GM18499 (cell line): Measurements from ENCODE around the gene PTS.

ENCODE experiments used
- ATAC-seq: cut with Tn5 transposase; IDR thresholded peaks from one replicate; pipeline ENCODE4 v1.9.1; 2021; ENCODE audit warnings: moderate number of reproducible peaks; ENCODE audit not compliant: insufficient read depth, unreplicated experiment

Gene PTS

GRCh38 chr11:112219476-112220232 lies 6.6 kb upstream of the PTS start:
- peak; percentile 86 for ATAC-seq

GRCh38 chr11:112221274-112221835 lies 4.9 kb upstream of the PTS start:
- ATAC-seq: no peak

- ATAC-seq: no peak
Measured at GRCh38 chr11:112222303-112222702, 3.9 kb upstream of the PTS start.

DNA sequence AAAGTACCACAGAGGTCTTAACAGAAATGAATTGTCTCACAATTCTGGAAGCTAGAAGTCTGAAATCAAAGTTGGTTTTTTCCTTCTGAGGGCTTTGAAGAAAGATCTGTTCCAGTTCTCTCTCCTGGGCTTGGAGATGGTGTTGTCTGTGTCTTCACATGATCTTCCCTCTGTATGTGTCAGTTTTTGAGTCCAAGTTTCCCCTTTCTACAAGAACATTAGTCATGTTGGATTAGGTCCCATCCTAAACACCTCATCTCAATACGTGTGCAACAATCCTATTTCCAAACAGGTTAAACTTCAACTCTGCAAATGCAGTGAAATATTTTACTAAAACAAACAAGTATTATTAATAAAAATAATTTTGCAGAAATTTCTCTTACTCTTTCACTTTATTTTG lies 3.1 kb upstream of the PTS start:
- no peak for ATAC-seq

DNA sequence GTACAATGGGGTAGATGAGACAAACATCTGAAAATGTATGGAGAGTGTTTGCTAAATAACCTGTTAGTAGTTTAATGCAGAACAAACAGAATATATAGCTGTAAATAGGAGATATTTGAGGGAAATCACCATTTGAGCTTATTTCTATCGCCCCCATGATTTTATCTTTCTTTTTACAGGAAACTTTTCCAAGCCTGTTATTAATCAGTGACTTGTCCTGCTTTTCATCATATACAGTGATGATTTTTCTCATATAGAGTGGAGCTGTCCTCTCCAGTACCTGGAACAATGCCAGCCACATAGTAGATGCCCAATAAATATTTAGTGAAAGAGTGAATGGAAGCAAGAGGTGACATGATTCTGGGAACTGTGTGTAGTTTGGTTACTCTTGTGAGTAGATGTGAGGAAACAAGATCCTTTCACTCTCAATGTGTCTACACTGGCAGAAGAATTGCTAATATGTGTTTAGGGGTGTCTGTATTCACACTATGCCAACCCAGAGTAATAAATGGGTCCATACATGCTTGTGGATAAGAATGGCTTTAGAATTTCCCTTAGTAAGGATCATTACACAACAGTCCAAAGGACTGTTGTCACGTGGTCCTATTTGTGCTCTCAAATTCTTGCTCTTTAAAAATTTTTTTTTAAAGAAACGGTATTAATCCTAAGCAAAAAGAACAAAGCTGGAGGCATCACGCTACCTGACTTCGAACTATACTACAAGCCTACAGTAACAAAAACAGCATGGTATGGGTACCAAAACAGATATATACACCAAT lies 2.3 kb upstream of the PTS start:
- ATAC-seq: no peak

GRCh38 chr11:112225753-112226061 lies 521 bp upstream of the PTS start:
- no peak for ATAC-seq

DNA sequence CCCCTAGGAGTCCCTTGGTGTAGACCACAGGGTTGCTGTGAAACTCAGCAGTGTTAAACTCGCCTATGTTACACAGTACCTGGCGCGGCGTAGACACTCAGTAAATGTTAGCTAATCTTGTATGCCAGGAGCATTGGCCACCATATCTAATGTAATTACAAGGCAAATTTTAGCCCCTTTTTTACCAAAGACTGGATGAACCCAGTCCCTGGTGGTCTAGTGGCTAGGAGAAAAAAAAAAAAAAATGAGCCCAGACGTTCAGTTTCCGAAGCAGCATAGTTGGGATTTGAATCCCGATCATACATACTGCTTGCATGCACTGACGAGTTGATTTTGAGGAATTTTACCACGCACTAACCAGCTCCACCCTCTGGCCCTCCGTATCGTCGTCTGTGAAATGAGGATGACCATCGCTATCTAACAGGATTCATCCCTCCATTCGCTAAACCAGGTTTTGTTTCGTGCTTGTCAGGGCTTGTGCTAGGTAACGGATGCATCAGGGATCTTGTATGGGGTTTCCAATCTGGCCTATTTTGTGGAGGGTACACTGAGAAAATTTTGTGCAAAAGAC lies 688 bp downstream of the PTS start:
- ATAC-seq: no peak

DNA sequence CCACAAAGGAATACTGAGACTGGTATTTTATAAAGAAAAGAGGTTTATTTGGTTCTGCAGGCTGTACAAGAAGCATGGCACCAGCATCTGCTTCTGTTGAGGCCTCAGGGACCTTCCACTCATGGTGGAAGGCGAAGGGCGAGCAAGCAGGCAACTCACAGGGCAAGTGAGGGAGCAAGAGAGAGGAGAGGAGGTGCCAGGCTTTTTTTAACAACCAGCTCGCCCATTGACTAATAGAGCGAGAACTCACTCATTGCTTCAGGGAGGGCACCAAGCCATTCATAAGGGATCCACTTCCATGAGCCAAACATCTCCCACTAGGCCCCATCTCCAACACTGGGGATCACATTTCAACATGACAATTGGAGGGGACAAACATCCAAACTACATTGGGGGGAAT lies 1.2 kb downstream of the PTS start:
- ATAC-seq: no peak

DNA sequence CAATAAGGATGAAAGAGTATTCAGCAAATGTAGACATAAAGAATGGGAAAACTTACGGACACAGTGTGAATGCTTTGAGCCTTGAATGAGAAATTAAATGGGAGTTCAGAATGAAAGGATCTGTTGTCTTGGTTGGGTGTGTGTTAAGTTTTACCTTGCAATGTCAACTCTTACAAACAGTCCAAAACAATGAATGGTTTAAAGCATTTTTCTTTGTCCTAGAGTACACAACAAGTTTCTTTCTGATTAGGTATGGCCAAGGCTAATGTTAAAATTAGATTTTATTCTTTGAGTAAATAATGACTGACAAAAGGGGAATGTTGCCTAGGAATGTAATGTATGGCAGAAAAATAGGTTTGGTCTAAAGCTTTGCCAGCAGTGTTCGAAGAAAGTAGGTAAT lies 2.5 kb downstream of the PTS start:
- ATAC-seq: no peak

DNA sequence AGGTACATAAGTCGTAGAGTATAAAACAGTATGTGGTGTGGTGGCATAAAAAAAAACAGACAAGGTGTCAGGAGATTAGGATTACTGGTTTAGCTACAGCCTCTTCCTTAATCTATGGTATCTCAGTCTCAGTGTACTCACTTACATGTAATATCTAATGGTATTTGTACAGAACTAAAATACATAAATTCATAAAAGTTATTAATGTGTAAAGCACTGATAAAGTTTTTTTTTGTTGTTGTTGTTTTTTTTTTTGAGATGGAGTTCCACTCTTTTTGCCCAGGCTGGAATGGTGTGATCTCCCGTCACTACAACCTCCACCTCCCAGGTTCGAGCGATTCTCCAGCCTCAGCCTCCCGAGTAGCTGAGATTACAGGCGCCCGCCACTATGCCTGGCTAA lies 2.9 kb downstream of the PTS start:
- ATAC-seq: no peak

- no peak for ATAC-seq
Measured at GRCh38 chr11:112229746-112230433, 3.7 kb downstream of the PTS start.

- no peak for ATAC-seq
Measured at GRCh38 chr11:112231952-112232351, 5.7 kb downstream of the PTS start.

DNA sequence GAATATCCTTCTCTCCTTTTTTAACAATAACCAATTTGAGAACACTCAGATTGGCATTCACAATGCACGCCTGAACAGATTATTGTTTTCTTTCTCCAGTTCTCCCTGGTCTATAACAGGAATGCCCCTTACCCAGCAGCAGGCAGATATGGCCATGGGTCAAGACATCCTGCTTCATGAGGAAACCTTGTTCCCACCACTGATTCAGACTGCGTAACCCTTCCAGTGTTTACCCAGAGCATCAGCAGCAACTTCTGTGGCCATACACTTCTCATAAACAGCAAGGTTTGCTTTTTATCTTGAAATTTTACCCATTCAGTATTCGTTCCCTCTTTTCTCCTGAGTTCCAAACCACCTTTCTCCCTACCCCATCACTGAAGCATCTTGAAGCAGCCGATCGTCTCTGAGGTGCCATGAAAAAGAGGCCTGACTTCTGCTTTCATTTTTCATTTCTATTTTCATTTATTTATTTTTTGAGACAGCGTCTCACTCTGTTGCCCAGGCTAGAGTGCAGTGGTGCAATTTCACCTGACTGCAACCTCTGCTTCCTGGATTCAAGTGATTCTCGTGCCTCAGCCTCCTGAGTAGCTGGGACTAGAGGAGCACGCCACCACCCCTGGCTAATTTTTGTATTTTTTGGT lies 9.6 kb downstream of the PTS start:
- ATAC-seq: no peak

DNA sequence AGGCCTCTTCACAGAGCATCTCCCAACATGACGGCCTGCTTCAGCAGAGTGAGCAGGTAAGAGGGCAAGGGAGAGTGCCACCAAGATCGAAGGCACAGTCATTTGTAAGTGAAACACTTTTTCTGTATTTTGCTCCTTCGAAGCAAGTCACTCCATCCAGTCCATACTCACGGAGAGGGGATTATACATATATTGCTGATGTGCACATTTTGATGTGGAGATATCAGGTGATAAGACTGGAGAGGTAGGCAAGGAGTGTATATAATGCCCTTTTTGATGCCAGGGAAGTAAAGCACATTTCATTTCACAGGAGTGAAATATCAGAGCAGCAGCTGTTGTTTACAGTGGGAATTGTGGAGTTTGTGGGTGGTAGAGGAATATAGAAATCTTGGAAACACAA lies 11.2 kb downstream of the PTS start:
- no peak for ATAC-seq

GRCh38 chr11:112238041-112238440 lies 11.8 kb downstream of the PTS start:
- ATAC-seq: no peak

DNA sequence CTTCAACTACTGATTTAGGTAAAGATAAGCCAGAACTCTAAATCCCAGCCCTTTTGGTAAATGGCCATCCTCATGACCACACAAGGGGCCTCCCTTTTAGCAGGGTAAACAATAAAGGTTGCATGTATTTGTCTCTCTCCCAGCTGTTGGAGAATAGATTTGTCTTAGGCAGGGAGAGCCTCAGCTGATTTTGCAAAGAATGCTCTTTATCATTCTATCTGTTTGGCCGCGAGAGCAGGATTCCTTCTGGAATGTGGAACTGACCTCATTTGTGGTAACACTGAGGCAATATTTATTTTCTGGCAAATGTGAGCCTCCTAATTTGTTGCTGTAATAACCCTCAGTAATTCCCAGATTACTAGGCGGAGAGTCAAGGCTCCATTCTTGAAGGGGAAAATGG lies 15.3 kb downstream of the PTS start:
- ATAC-seq: no peak

DNA sequence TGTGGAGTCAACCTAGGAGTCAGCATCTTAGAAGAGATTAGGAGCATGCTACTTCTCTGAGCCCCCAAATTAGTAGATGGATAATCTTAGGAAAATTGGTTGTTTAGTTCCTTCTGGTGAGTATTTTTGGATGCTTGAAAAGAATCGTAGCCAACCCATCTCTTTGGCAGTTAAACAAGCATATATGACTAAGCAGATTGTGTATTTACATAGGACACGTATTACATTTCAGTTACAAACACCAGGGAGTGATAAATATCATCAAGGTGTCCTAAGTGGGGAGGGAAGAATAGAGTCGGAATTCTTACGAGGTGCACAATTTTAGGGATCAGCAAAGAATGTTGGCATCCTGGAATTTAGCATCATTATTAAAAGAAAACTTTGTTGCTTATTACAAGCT lies 21.0 kb downstream of the PTS start:
- no peak for ATAC-seq

- no peak for ATAC-seq
Measured at GRCh38 chr11:112248201-112248600, 22.0 kb downstream of the PTS start.

GRCh38 chr11:112249871-112250610 lies 23.8 kb downstream of the PTS start:
- no peak for ATAC-seq
